Lower leg skin (tissue), 3 donors: ENCODE data around the gene CYTH1.

Experiments
- CTCF ChIP-seq, 3 donors: fragments of 450-650 bp; IDR thresholded peaks; one replicate each; pipeline ENCODE4 v1.5.1; 2016; ENCODE audit warnings: antibody characterized with exemption in 3 of 3, mild to moderate bottlenecking in 3 of 3, moderate library complexity in 2 of 3
- POLR2A ChIP-seq, 2 donors: fragments of 450-650 bp; IDR thresholded peaks; one replicate each; pipeline ENCODE4 v1.6.1; 2016 to 2017; ENCODE audit warnings: antibody characterized with exemption in 2 of 2, mild to moderate bottlenecking in 1 of 2, moderate library complexity in 1 of 2

- TF ChIP-seq CTCF (IDR thresholded peaks at IDR 0.05) (no peak), POLR2A (IDR thresholded peaks at IDR 0.05) (no peak)
These were observed 72.9 kb downstream of the CYTH1 start for GRCh38 chr17:78709119-78709681.
